ENCODE results near the gene PLCD1. TPM values are rescaled to one million over a fixed set of nuclear protein-coding genes. Genes with fewer than 3 reads are reported as not detected.

The PLCD1 gene
- total RNA-seq, 4 donors from 2014 or later, result 25.4 to 29.8 (median 27.1) TPM

DNA sequence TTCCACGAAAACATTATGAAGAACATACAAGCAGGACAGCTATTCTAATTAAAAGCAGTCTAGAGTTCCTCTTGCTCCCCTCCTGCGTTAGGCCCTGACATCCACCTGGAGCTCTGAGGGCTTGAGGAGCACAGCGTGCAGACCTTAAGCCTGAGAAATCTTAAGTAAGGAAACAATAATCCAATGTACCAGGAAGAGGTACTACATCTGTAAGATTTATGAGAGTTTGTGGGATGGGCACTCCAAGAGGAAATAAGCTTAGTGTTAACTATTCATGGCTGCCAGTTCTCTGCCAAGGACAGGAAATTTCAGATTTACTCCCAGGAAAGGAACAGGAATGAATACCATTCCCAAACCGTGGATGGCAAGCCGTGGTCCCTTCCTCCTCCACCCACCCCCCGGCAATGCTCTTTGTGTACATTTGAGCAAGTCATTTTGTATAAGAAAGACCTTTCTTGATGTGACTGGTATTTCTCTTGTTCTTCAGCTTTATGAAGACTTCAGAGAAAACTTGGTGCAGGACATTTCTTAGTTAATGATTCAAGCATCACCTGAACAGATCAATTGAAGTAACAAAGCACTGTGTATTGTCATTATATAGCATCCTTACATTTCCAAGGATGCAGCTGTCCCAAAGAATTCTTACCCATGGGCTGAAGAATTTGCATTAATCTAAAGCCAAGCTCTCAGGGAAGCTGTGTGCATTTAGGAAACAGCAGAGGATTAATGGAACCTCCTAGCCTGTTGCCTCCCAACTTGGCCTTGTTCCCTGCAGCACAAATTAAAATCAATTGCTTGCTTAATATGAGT, 67.6 kb downstream of the PLCD1 start:
- no peak for ATAC-seq
- 60 to 74% methylated on average over 5 to 6 of the region's 6 CpGs for WGBS, 2 donors (ENCODE audit: low coverage in 1 of 2)
- peak overlapping the region in 1 of 4 donors; percentile 16 for H3K27ac ChIP-seq
- H3K4me3 ChIP-seq, result no peak overlapping the region
- no peaks in the 10 kb centered on the region for H3K9me3 ChIP-seq
- peaks cover 10 to 35% (median 14%) of the 10 kb centered on the region in 3 donors for H3K4me1 ChIP-seq
- H3K27me3 ChIP-seq, result no peaks in the 10 kb centered on the region
- TF ChIP-seq POLR2A (IDR thresholded peaks at IDR 0.05) (no peak), EP300 (IDR thresholded peaks at IDR 0.05) (no peak), CTCF (IDR thresholded peaks at IDR 0.05) (no peak), POLR2AphosphoS5 (IDR thresholded peaks at IDR 0.05) (no peak)
- peaks cover 0 to 21% of the 10 kb centered on the region in 2 donors for H3K36me3 ChIP-seq

- H3K27ac ChIP-seq, result peak overlapping the region; percentile 66 to 76 (median 74)
- WGBS, 2 donors (ENCODE audit: low coverage in 1 of 2), result 85% methylated on average over 2 to 4 of the region's 7 CpGs
- H3K4me3 ChIP-seq, result no peak overlapping the region
- H3K36me3 ChIP-seq, result peaks cover 0 to 11% of the 10 kb centered on the region in 2 donors
- no peak for TF ChIP-seq POLR2AphosphoS5 (IDR thresholded peaks at IDR 0.05)
- TF ChIP-seq CTCF (IDR thresholded peaks at IDR 0.05), result no peak
- TF ChIP-seq EP300 (IDR thresholded peaks at IDR 0.05), result no peak
- no peak for TF ChIP-seq POLR2A (IDR thresholded peaks at IDR 0.05)
- no peaks in the 10 kb centered on the region for H3K27me3 ChIP-seq
- peaks cover 16 to 66% (median 19%) of the 10 kb centered on the region in 3 donors for H3K4me1 ChIP-seq
- no peaks in the 10 kb centered on the region for H3K9me3 ChIP-seq
- no peak for ATAC-seq
These were observed 71.9 kb downstream of the PLCD1 start for GRCh38 chr3:37957539-37957936.

Small RNA genes lying within 50 kb of the gene (small RNA-seq; reads per million reads assigned to genes)
- 1.8 to 4.5 (median 3.9) reads per million in 4 donors for gene MIR26A1
- 0 reads per million in 4 donors for gene RF00019

Other genes starting within 250 kb of the PLCD1 start
- 10 to 100 TPM; 33.4 to 72.6 (median 54.0) TPM for gene CTDSPL, start 167.8 kb downstream of the PLCD1 start, total RNA-seq
- 1 to 10 TPM; 3.5 to 7.5 (median 5.2) TPM for gene VILL, start 38.9 kb downstream of the PLCD1 start, total RNA-seq
- gene DLEC1, start 9.6 kb upstream of the PLCD1 start, total RNA-seq, result under 1 TPM; 0.07 to 0.78 (median 0.16) TPM
- gene ACAA1, start 107.5 kb upstream of the PLCD1 start, total RNA-seq, result 10 to 100 TPM; 28.3 to 46.6 (median 41.2) TPM
- gene MYD88, start 109.0 kb upstream of the PLCD1 start, total RNA-seq, result 10 to 100 TPM; 18.5 to 36.8 (median 29.6) TPM
- gene OXSR1, start 135.9 kb upstream of the PLCD1 start, total RNA-seq, result 10 to 100 TPM; 29.5 to 41.0 (median 34.3) TPM
- gene SLC22A13, start 236.2 kb upstream of the PLCD1 start, total RNA-seq, result 1 to 10 TPM in 1 of 4 donors, under 1 TPM in 3; 0.16 to 1.3 (median 0.69) TPM

All from gastroesophageal sphincter (tissue), 4 donors.